CD4-positive, alpha-beta T cell treated with Interleukin-4 for 4 hours (primary cell): Measurements from ENCODE around the gene SLC35G1.

Experiments used
- DNase-seq: peaks from one replicate; pipeline ENCODE4 v3.0.0-alpha.2; 2020

Gene SLC35G1

GRCh38 chr10:93879273-93879672 lies 14.5 kb upstream of the SLC35G1 start:
- no peak for DNase-seq

GRCh38 chr10:93894516-93895378 lies 969 bp downstream of the SLC35G1 start:
- DNase-seq = no peak

GRCh38 chr10:93897070-93897780 lies 3.4 kb downstream of the SLC35G1 start:
- no peak for DNase-seq

GRCh38 chr10:93899109-93899508 lies 5.3 kb downstream of the SLC35G1 start:
- no peak for DNase-seq

GRCh38 chr10:93903051-93903450 lies 9.3 kb downstream of the SLC35G1 start:
- DNase-seq = no peak

- DNase-seq = no peak
Measured at GRCh38 chr10:93904901-93905300, 11.1 kb downstream of the SLC35G1 start.

- no peak for DNase-seq
Measured at GRCh38 chr10:93907059-93907458, 13.3 kb downstream of the SLC35G1 start.

- no peak for DNase-seq
Measured at GRCh38 chr10:93911866-93912265, 18.1 kb downstream of the SLC35G1 start.

GRCh38 chr10:93912444-93912843 lies 18.7 kb downstream of the SLC35G1 start:
- DNase-seq = no peak

GRCh38 chr10:93913706-93914105 lies 19.9 kb downstream of the SLC35G1 start:
- no peak for DNase-seq

GRCh38 chr10:93915598-93915997 lies 21.8 kb downstream of the SLC35G1 start:
- DNase-seq = no peak

GRCh38 chr10:93916257-93917063 lies 22.7 kb downstream of the SLC35G1 start:
- no peak for DNase-seq

GRCh38 chr10:93917064-93917391 lies 23.2 kb downstream of the SLC35G1 start:
- DNase-seq = no peak

- DNase-seq = no peak
Measured at GRCh38 chr10:93917821-93918220, 24.0 kb downstream of the SLC35G1 start.

GRCh38 chr10:93921338-93921737 lies 27.6 kb downstream of the SLC35G1 start:
- no peak for DNase-seq

GRCh38 chr10:93926613-93927012 lies 32.8 kb downstream of the SLC35G1 start:
- no peak for DNase-seq

- DNase-seq = no peak
Measured at GRCh38 chr10:93938140-93938539, 44.4 kb downstream of the SLC35G1 start.

GRCh38 chr10:93940881-93941280 lies 47.1 kb downstream of the SLC35G1 start:
- DNase-seq = no peak

- no peak for DNase-seq
Measured at GRCh38 chr10:93941606-93942005, 47.8 kb downstream of the SLC35G1 start.

GRCh38 chr10:93945819-93946218 lies 52.0 kb downstream of the SLC35G1 start:
- no peak for DNase-seq

- no peak for DNase-seq
Measured at GRCh38 chr10:93947055-93947454, 53.3 kb downstream of the SLC35G1 start.

GRCh38 chr10:93947524-93947923 lies 53.7 kb downstream of the SLC35G1 start:
- no peak for DNase-seq

- DNase-seq = no peak
Measured at GRCh38 chr10:93951905-93952304, 58.1 kb downstream of the SLC35G1 start.
